Muscle layer of duodenum (tissue), 2 donors: ENCODE measurements around the gene IL13RA1.
A peak's percentile ranks its signal among the peaks of the same experiment; 100 is the strongest.

Experiments
- H3K27ac ChIP-seq: one replicate; pipeline ENCODE4 v1.7.0; 2013; ENCODE audit warnings: mild to moderate bottlenecking, low read length
- H3K27me3 ChIP-seq: one replicate; pipeline ENCODE4 v1.7.0; 2013; ENCODE audit warnings: low read depth, mild to moderate bottlenecking, control low read depth, low read length
- H3K36me3 ChIP-seq, 2 donors: one replicate each; pipeline ENCODE4 v1.7.0; 2013; ENCODE audit warnings: low read length in 2 of 2, control low read depth in 1 of 2, mild to moderate bottlenecking in 1 of 2; ENCODE audit not compliant: insufficient read depth in 2 of 2, control insufficient read depth in 1 of 2
- H3K4me1 ChIP-seq, 2 donors: one replicate each; pipeline ENCODE4 v1.7.0; 2013; ENCODE audit warnings: low read length in 2 of 2, mild to moderate bottlenecking in 2 of 2, control low read depth in 1 of 2, moderate library complexity in 1 of 2; ENCODE audit not compliant: insufficient read depth in 2 of 2, control insufficient read depth in 1 of 2
- H3K4me3 ChIP-seq, 2 donors: one replicate each; pipeline ENCODE4 v1.7.0; 2013; ENCODE audit warnings: low read length in 2 of 2, low read depth in 1 of 2, mild to moderate bottlenecking in 1 of 2
- H3K9me3 ChIP-seq, 2 donors: one replicate each; pipeline ENCODE4 v1.7.0; 2013; ENCODE audit warnings: low read length in 2 of 2, control low read depth in 1 of 2, mild to moderate bottlenecking in 1 of 2; ENCODE audit not compliant: control insufficient read depth in 1 of 2
- donor health status: healthy.

IL13RA1 gene

GRCh38 chrX:118726887-118727685 is at the start of gene IL13RA1:
Gene IL13RA1, plus strand, starts transcription at chrX:118727606. Its CDS starts 33 bp downstream, at chrX:118727639.
- Histone ChIP-seq H3K27ac (peak within 1 kb of the TSS; percentile 84), H3K36me3 (no peaks in the 10 kb centered on the region), H3K4me3 (peak within 1 kb of the TSS; percentile 62 to 70), H3K9me3 (no peaks in the 10 kb centered on the region), H3K4me1 (peaks cover 8 to 14% of the 10 kb centered on the region in 2 donors), H3K27me3 (no peaks in the 10 kb centered on the region)

GRCh38 chrX:118679290-118679689 is 48.1 kb upstream of the IL13RA1 start:
- no peaks in the 10 kb centered on the region for H3K36me3 ChIP-seq
- no peak overlapping the region for H3K27ac ChIP-seq

DNA sequence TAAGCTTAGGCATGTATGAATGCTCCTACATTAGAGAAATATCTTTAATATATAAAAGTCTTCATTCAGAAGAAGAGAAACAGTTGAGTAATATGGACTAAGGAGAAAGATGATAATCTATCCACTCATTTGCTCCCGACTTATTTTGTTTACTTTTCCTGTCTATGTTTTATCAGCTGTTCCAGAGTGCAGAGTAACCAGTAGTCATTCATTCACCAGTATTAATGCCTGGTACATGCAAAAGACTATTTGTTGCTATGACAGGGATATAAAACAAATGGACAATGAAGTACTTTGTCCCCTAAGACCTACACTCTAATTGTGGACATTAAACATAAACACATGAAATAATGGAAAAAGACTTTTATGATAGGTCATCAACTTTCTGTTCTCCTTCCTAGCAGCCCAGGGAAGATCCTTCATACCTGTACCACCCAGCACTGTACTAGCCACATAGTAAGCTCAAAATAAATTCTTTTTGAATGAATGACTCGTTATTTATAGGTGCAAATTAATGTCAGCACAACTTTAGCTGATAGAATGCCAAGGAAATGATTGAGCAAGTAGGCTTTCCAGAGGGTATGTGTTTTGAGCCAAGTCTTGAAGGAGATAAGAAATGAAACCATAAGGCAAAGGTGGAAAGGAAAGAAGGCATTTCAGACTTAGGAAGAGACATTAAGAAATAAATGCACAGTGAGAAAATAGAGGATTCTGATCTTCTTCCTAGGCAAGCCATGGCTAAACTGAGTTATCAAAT is 45.0 kb upstream of the IL13RA1 start:
- no peaks in the 10 kb centered on the region for H3K36me3 ChIP-seq
- H3K4me1 ChIP-seq: peaks cover 0 to 4% of the 10 kb centered on the region in 2 donors
- no peak overlapping the region for H3K4me3 ChIP-seq
- no peaks in the 10 kb centered on the region for H3K9me3 ChIP-seq
- H3K27ac ChIP-seq: peak overlapping the region; percentile 21
- H3K27me3 ChIP-seq: no peaks in the 10 kb centered on the region

More at GRCh38 chrX:118679290-118679689, 48.1 kb upstream of the IL13RA1 start:
- Histone ChIP-seq H3K9me3 (no peaks in the 10 kb centered on the region), H3K4me1 (peaks cover 0 to 4% of the 10 kb centered on the region in 2 donors), H3K4me3 (no peak overlapping the region), H3K27me3 (no peaks in the 10 kb centered on the region)

DNA sequence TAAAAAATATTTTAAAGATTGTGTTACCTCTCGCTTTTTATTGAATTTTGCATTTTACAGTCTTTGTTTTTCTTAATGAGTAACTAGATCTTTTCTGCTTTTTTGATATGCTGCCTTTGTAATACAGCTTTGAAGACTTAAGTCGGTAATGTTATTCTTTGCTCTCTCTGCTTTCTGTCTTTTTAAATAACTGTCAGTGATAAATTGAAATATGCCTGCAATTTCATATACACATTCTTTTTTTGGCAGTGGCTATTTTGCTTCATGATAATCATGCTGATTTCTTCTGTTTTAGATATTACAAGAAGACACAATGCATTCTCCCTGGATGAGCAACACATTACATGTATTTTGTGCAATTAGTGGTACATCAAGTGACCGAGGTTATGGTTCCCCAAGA is 42.0 kb upstream of the IL13RA1 start:
- no peaks in the 10 kb centered on the region for H3K9me3 ChIP-seq
- no peaks in the 10 kb centered on the region for H3K27me3 ChIP-seq
- no peak overlapping the region for H3K27ac ChIP-seq
- no peak overlapping the region for H3K4me3 ChIP-seq
- peaks cover 0 to 4% of the 10 kb centered on the region in 2 donors for H3K4me1 ChIP-seq
- no peaks in the 10 kb centered on the region for H3K36me3 ChIP-seq

GRCh38 chrX:118688935-118689334 is 38.5 kb upstream of the IL13RA1 start:
- Histone ChIP-seq H3K9me3 (no peaks in the 10 kb centered on the region), H3K4me1 (no peaks in the 10 kb centered on the region), H3K36me3 (no peaks in the 10 kb centered on the region), H3K4me3 (no peak overlapping the region), H3K27me3 (no peaks in the 10 kb centered on the region), H3K27ac (no peak overlapping the region)

DNA sequence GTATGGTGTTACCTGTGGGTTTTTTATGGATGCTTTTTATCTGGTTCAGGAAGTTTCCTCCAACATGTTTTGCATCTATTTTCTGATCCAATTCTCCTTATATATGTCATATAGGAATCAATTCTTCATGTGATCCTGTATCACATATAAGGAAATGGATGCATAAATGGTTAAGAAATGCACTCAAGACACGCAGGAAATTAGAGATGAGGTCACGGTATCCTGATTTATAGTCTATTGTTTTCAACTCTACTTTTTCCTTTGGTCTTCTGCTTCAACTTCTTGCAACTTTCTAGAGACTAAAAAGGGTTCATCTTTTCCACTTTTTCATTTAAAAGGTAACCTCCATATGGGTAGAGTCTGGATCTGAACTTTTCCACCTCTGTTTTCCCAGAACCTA is 33.6 kb upstream of the IL13RA1 start:
- no peaks in the 10 kb centered on the region for H3K27me3 ChIP-seq
- H3K27ac ChIP-seq: no peak overlapping the region
- H3K36me3 ChIP-seq: no peaks in the 10 kb centered on the region
- H3K4me1 ChIP-seq: no peaks in the 10 kb centered on the region
- no peak overlapping the region for H3K4me3 ChIP-seq
- H3K9me3 ChIP-seq: no peaks in the 10 kb centered on the region

GRCh38 chrX:118694638-118695037 is 32.8 kb upstream of the IL13RA1 start:
- no peak overlapping the region for H3K4me3 ChIP-seq
- H3K9me3 ChIP-seq: no peaks in the 10 kb centered on the region
- no peak overlapping the region for H3K27ac ChIP-seq
- H3K36me3 ChIP-seq: no peaks in the 10 kb centered on the region
- H3K4me1 ChIP-seq: no peaks in the 10 kb centered on the region
- H3K27me3 ChIP-seq: no peaks in the 10 kb centered on the region

DNA sequence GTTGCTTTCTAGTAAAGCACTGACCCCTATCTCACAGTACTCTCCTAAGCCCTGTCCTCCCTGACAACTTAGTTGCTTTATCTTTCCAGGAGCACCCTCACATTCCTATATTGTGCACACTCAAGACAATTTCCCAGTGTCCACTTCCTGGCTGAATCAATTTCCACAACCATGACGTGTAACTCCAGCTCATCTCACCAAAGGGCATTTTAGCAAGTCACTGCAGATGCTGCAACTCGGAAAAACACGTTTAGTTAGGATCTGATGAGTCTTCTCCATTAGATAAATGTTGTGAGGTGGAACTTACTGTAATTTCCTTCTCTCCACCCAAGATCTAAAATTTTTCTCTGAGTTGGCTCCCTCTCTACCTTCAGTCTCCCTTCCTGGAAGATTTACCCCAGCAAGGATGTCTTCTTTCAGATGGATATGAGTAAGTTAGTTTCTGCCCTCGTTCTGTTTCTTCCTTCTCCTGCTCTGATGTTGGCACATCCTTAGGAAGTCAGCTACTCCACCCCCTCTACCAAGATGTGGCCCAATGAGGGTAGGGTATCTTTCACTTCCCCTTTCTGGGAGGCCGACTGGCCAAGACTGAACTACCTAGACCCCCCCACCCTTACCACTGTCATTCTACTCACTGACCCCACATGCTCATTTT is 28.8 kb upstream of the IL13RA1 start:
- Histone ChIP-seq H3K4me3 (no peak overlapping the region), H3K9me3 (no peaks in the 10 kb centered on the region), H3K27me3 (no peaks in the 10 kb centered on the region), H3K4me1 (no peaks in the 10 kb centered on the region), H3K36me3 (no peaks in the 10 kb centered on the region), H3K27ac (no peak overlapping the region)

GRCh38 chrX:118702741-118703140 is 24.7 kb upstream of the IL13RA1 start:
- H3K4me3 ChIP-seq: no peak overlapping the region
- H3K9me3 ChIP-seq: no peaks in the 10 kb centered on the region
- peaks cover 0 to 8% of the 10 kb centered on the region in 2 donors for H3K4me1 ChIP-seq
- H3K27ac ChIP-seq: no peak overlapping the region
- no peaks in the 10 kb centered on the region for H3K36me3 ChIP-seq
- H3K27me3 ChIP-seq: no peaks in the 10 kb centered on the region

GRCh38 chrX:118706681-118707080 is 20.7 kb upstream of the IL13RA1 start:
- Histone ChIP-seq H3K36me3 (no peaks in the 10 kb centered on the region), H3K4me1 (peaks cover 0 to 8% of the 10 kb centered on the region in 2 donors), H3K4me3 (no peak overlapping the region), H3K27ac (no peak overlapping the region), H3K27me3 (no peaks in the 10 kb centered on the region), H3K9me3 (no peaks in the 10 kb centered on the region)

DNA sequence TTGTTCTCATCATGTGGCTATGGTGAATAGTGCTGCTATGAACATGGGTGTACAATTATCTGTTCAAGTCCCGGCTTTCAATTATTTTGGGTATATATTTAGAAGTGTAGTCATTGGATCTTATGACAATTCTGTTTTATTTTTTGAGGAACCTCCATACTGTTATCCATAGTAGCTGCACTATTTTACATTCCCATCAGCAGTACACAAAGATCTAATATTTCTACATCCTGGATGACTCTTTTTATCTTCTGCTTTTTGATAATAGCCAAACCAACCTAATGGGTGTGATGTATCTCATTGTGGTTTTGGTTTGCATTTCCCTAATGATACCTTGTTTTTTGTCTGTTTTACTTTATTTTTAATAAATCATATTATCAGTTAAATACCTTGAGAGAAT is 12.9 kb upstream of the IL13RA1 start:
- Histone ChIP-seq H3K9me3 (no peaks in the 10 kb centered on the region), H3K36me3 (no peaks in the 10 kb centered on the region), H3K27me3 (no peaks in the 10 kb centered on the region), H3K27ac (no peak overlapping the region), H3K4me3 (no peak overlapping the region), H3K4me1 (no peaks in the 10 kb centered on the region)
